Rectal smooth muscle tissue (tissue), 1 donor: ENCODE results near the gene POU5F2.

Experiments
- H3K27ac ChIP-seq: one replicate; pipeline ENCODE4 v1.7.0; 2013; ENCODE audit warnings: low read depth, low read length, inconsistent platforms
- H3K27me3 ChIP-seq: one replicate; pipeline ENCODE4 v1.7.0; 2013; ENCODE audit warnings: low read length; ENCODE audit not compliant: control insufficient read depth, insufficient read depth
- H3K36me3 ChIP-seq: one replicate; pipeline ENCODE4 v1.7.0; 2013; ENCODE audit warnings: low read length; ENCODE audit not compliant: control insufficient read depth, insufficient read depth
- H3K4me1 ChIP-seq: one replicate; pipeline ENCODE4 v1.7.0; 2013; ENCODE audit warnings: low read length; ENCODE audit not compliant: control insufficient read depth, insufficient read depth
- H3K4me3 ChIP-seq: one replicate; pipeline ENCODE4 v1.7.0; 2013; ENCODE audit warnings: low read length
- H3K9ac ChIP-seq: one replicate; pipeline ENCODE4 v1.7.0; 2013; ENCODE audit warnings: low read length

POU5F2 gene, protein sequence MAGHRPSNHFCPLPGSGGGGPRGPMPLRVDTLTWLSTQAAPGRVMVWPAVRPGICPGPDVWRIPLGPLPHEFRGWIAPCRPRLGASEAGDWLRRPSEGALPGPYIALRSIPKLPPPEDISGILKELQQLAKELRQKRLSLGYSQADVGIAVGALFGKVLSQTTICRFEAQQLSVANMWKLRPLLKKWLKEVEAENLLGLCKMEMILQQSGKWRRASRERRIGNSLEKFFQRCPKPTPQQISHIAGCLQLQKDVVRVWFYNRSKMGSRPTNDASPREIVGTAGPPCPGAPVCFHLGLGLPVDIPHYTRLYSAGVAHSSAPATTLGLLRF

DNA sequence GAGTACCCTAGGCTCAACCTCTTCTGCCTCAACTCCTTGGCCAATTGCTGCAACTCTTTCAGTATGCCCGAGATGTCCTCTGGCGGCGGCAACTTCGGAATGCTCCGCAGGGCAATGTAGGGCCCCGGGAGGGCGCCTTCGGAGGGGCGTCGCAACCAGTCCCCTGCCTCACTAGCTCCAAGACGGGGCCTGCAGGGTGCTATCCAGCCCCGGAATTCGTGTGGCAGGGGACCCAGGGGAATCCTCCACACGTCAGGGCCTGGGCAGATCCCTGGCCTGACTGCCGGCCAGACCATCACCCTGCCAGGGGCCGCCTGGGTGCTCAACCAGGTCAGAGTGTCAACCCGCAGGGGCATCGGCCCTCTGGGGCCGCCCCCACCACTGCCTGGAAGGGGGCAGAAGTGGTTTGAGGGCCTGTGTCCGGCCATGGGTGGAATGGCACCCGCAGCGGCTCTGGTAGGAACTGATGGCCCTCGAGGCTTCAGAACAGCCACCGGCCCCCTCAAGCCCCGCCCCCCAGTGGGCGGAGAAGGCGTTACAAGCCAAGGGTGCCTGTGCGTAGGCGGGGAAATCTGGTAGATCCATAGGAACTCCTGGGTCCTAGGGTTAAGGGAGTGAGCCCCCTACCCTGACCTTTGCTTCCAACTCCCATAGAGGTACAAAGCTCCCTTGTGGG, at the start of gene POU5F2:
Gene POU5F2, minus strand, starts transcription at position 465 of the 676 bp plus-strand sequence. Its CDS starts 37 bp downstream, at position 428.
- Histone ChIP-seq H3K9ac (no peak within 1 kb of the TSS), H3K27ac (no peak within 1 kb of the TSS), H3K36me3 (peaks cover 3% of the 10 kb centered on the region), H3K27me3 (no peaks in the 10 kb centered on the region), H3K4me3 (no peak within 1 kb of the TSS), H3K4me1 (no peaks in the 10 kb centered on the region)

DNA sequence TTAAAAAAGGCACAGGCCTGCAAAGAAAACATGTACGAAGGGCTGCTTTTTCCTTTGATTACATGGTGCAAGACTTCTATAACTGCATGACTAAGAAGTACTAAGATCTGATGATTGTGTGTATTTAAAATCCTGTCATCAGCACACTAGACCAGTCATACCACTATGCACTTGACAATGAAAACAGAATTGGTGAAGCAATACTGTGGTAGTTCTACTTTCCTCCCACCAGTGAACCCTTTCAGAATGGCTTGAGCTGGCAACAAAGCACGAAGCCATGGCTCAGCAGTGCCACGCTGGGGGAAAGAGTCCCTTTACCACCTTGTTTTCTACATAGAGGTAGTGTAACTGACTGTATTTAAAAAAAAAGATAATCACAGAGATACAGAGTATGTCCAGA, 49.0 kb upstream of the POU5F2 start:
- no peaks in the 10 kb centered on the region for H3K36me3 ChIP-seq
- H3K27ac ChIP-seq: no peak overlapping the region
- H3K4me3 ChIP-seq: no peak overlapping the region
- no peak overlapping the region for H3K9ac ChIP-seq
- H3K27me3 ChIP-seq: no peaks in the 10 kb centered on the region
- H3K4me1 ChIP-seq: no peaks in the 10 kb centered on the region

DNA sequence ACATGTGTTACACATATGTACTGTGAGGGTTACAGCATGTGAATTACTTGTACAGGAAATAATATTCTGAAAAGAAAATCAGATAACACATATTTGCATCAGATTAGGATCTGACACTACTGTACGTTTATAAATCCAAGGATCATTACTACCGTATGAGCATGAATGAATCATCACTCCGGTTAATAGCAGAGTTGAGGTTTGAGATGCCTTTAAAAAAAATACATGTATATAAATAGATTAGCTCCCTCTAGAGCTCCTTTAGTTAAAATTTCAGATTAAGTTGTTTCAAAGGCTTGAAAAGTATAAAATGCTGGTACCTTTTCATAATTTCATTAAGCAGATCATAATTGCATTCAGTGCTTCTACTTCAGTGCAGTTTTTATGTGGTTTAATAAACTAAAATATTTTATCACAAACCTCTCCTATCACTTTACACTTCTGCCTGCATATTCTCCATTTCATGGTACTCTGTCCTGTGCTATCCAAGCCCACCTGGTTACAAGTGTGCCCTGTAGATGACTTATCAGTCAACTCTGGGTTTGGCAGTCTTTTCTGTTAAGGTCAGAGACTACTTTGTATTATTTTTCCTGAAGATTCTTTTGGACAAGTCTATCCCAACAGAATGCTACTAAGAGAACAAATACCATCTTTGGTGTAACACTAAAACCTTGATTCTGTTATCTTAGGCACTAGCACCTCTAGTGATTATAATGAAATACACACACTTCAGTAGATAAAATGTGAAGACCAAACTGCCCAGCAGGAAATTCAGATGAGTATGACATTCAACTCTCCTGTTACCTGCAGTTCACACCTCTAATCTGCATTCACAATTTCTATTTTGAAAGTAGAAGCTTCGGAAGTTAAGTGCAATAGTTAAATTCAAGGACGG, 48.0 kb upstream of the POU5F2 start:
- no peaks in the 10 kb centered on the region for H3K27me3 ChIP-seq
- no peak overlapping the region for H3K9ac ChIP-seq
- H3K36me3 ChIP-seq: no peaks in the 10 kb centered on the region
- no peak overlapping the region for H3K27ac ChIP-seq
- H3K4me1 ChIP-seq: no peaks in the 10 kb centered on the region
- no peak overlapping the region for H3K4me3 ChIP-seq

DNA sequence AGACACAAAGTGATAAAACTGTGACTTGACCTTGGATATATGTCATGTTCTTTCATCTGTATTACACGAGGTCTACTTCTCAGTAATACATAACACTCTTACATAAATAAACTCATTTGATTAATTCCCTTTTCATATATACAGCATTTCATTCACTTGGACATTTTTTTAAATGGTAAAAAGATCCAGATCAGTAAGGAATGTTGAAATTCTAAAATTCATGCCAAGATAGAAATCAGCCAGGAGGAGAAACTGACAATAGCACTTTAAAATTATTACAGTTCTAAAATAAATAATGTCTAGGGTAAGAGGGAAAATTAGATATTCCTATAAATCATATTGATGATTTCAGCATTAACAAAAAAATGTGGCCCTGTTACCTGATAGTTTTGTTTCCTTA, 46.2 kb upstream of the POU5F2 start:
- no peaks in the 10 kb centered on the region for H3K27me3 ChIP-seq
- H3K4me3 ChIP-seq: no peak overlapping the region
- no peaks in the 10 kb centered on the region for H3K4me1 ChIP-seq
- H3K27ac ChIP-seq: no peak overlapping the region
- H3K36me3 ChIP-seq: no peaks in the 10 kb centered on the region
- H3K9ac ChIP-seq: no peak overlapping the region

DNA sequence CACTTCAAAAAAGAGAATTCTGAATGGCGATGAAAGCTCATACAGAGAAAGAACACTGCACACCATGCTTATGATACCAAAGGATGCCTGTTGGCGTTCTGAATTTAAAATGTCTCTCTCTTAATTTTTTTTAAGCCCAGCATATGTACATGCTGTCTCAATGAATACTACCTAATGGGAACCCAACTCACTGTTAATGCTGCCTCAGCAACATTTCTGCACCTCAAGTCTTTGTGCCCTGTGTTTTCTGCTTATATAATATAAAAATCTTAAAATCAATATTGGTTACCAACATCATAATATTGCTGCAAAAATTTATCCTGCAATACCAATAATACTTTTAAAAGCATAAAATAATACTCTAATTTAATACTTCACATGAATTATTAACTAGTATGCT, 44.1 kb upstream of the POU5F2 start:
- no peaks in the 10 kb centered on the region for H3K27me3 ChIP-seq
- H3K27ac ChIP-seq: no peak overlapping the region
- H3K36me3 ChIP-seq: no peaks in the 10 kb centered on the region
- no peak overlapping the region for H3K4me3 ChIP-seq
- no peak overlapping the region for H3K9ac ChIP-seq
- no peaks in the 10 kb centered on the region for H3K4me1 ChIP-seq

DNA sequence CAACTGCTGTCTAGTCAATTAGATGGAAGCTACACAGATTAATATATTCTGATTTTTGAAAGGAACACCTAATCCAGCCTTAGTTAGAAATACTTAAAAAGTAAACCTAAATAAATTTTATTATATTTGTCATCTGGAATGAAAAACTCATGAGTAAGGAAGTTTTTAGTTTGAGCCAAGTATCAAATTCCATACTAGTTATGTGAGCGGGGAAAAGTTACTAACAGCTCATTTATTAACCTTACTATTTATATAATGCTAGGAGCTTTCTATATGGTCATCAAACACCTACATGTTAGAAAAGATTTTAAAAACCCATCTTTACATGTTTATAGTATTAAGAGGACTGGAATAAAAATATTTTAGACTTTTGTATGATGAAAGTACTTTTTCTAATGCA, 41.6 kb upstream of the POU5F2 start:
- Histone ChIP-seq H3K4me3 (no peak overlapping the region), H3K27ac (no peak overlapping the region)

DNA sequence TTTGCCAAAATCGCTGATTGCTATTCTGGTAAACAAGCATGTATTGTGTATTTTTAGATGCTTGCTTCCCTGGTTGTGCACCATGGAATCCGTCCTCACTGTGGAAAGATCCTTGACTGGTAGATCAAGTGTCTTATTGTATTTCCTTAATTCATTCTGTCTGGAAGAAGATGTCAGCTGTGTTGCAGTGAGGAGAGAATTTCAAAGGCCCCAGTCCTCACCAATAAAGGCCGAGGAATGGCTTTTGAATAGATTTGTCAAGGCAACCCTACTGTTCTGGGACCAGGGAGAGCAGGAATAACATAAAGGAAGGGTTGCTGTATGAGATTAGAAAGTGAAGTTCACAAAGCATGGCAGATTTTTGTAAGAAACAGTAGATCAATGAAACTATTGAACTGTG, 36.2 kb upstream of the POU5F2 start:
- Histone ChIP-seq H3K27me3 (no peaks in the 10 kb centered on the region), H3K4me3 (no peak overlapping the region), H3K36me3 (peaks cover 2% of the 10 kb centered on the region), H3K9ac (no peak overlapping the region), H3K27ac (no peak overlapping the region), H3K4me1 (no peaks in the 10 kb centered on the region)

More for the DNA sequence above, 41.6 kb upstream of the POU5F2 start:
- Histone ChIP-seq H3K9ac (no peak overlapping the region), H3K27me3 (no peaks in the 10 kb centered on the region), H3K4me1 (no peaks in the 10 kb centered on the region), H3K36me3 (no peaks in the 10 kb centered on the region)

DNA sequence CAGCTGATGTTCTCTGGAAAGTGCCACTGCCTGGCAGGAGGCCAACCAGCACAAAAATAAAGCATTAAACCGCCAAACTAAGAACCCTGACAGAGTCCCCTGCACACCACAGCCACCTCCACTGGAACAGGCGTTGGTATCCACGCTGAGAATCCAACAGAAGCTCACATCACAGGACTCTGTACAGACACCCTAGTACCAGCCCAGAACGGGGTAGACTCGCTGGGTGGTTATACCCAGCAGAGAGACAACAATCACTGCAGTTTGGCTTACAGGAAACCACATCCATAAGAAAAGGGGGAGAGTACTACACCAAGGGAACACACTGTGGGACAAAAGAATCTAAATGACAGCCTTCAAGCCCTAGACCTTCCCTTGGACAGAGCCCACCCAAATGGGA, 15.0 kb upstream of the POU5F2 start:
- Histone ChIP-seq H3K36me3 (no peaks in the 10 kb centered on the region), H3K27me3 (no peaks in the 10 kb centered on the region), H3K27ac (no peak overlapping the region), H3K4me1 (no peaks in the 10 kb centered on the region), H3K4me3 (no peak overlapping the region), H3K9ac (no peak overlapping the region)

DNA sequence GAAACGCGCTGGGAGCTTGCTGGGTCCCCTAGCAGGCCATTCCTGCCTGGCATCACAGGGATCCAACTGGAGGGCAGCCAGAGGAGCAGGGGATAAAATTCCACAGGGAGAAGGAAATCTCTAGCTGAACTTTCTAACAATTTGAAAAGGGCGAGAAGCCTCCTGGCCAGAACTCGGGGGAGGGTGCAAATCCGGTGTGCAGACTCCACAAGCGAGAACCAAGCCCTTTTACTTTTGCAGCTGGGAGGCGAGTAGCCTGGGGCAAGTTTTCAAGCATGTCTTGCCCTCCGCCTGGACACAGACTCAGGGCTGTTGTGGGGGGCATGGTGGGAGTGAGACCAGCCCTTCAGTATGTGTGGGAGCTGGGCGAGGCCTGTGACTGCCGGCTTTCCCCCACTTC, 14.3 kb upstream of the POU5F2 start:
- no peaks in the 10 kb centered on the region for H3K27me3 ChIP-seq
- H3K4me1 ChIP-seq: no peaks in the 10 kb centered on the region
- no peak overlapping the region for H3K27ac ChIP-seq
- H3K9ac ChIP-seq: no peak overlapping the region
- H3K36me3 ChIP-seq: no peaks in the 10 kb centered on the region
- H3K4me3 ChIP-seq: no peak overlapping the region

DNA sequence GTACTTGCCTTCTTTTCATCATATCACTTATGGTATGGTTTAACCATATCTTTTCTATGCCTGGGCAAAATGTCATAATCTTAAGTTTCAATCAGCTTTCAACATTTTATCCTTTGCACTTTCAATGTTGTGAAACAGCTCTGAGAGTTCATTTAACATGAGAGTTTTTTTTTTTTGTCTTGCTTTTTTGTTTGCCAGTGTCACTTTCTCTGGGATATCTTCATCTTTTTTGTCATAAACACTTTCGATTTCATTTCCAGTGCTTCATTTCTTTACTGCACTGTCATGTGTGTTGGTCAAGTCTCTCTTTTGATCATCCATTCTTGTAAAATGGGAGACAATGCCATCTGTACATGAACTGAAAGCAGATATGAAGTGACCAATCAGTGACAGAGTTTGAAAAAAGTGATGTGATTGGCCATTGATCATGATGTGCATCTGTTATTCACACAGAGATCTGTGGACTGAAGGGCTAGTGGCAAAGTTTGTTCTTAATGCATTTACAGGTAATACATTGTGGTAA, 7.5 kb upstream of the POU5F2 start:
- H3K27ac ChIP-seq: no peak overlapping the region
- H3K36me3 ChIP-seq: no peaks in the 10 kb centered on the region
- no peaks in the 10 kb centered on the region for H3K4me1 ChIP-seq
- H3K27me3 ChIP-seq: no peaks in the 10 kb centered on the region
- H3K4me3 ChIP-seq: no peak overlapping the region
- H3K9ac ChIP-seq: no peak overlapping the region

DNA sequence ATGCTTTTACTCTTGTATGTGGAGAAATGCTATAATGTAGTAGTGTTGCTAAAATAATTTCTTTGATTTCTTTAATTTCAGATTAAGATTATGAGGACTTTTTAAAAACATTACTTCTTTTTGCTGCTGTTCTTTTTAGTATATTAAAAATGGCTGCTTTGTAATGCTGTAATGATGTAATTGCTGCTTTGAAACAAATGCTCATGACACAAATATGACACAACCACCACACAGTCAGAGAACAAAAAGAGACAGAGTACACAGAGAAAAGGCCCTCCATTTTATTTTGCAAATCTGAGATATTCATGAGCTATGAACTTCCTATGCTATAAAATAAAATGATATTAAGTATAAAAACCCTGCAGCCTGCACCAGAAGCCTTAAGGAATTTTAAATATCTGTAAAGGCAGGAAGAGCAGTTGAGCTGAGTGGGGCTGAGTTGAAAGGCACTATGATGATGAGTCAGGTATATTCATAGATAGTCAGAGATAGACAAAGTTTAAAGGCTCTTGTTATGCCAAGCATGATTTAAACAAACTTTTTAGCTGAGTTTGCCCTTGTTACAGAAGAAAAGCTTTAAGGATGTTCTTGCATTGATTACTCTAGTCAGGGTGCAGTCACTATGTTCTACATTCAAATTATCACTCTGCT, 5.1 kb upstream of the POU5F2 start:
- Histone ChIP-seq H3K4me1 (no peaks in the 10 kb centered on the region), H3K9ac (no peak overlapping the region), H3K36me3 (no peaks in the 10 kb centered on the region), H3K27me3 (no peaks in the 10 kb centered on the region), H3K27ac (no peak overlapping the region), H3K4me3 (no peak overlapping the region)

DNA sequence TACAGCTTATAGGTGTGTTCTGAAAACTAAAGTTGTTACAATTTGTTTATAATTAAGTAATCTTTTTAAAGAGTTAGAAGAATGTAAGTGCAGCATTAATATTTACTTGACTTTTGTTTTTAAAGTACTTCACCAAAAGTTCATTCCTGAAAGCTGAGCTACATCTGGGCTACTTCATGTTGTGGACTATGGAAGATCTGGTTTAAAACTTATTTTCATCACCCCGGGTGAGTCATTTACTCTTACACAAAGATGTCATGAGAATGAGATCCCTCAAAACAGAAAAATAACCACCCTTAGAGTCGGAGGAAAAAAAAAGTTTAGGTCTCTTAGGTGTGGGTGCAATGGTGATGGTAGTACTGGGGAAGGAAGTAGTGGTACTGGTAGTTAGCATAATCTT, 5.1 kb downstream of the POU5F2 start:
- Histone ChIP-seq H3K36me3 (peaks cover 3% of the 10 kb centered on the region), H3K27me3 (no peaks in the 10 kb centered on the region), H3K4me3 (no peak overlapping the region), H3K27ac (no peak overlapping the region), H3K4me1 (no peaks in the 10 kb centered on the region), H3K9ac (no peak overlapping the region)
